Smooth muscle cell of the brain vasculature (primary cell): ENCODE data around the gene SKAP2.
"Not testable (repeated sequence)": the region's sequence is repeated elsewhere in the genome, so short reads cannot be mapped to it uniquely, and the experiment has no call there.

Experiments
- DNase-seq: peaks from one replicate; pipeline ENCODE4 v3.0.0-alpha.2; 2012; ENCODE audit warnings: low read depth, low spot score

The SKAP2 gene

GRCh38 chr7:26857506-26858240, 6.7 kb downstream of the SKAP2 start:
- no peak for DNase-seq

GRCh38 chr7:26857170-26857505, 7.3 kb downstream of the SKAP2 start:
- DNase-seq, result no peak

DNA sequence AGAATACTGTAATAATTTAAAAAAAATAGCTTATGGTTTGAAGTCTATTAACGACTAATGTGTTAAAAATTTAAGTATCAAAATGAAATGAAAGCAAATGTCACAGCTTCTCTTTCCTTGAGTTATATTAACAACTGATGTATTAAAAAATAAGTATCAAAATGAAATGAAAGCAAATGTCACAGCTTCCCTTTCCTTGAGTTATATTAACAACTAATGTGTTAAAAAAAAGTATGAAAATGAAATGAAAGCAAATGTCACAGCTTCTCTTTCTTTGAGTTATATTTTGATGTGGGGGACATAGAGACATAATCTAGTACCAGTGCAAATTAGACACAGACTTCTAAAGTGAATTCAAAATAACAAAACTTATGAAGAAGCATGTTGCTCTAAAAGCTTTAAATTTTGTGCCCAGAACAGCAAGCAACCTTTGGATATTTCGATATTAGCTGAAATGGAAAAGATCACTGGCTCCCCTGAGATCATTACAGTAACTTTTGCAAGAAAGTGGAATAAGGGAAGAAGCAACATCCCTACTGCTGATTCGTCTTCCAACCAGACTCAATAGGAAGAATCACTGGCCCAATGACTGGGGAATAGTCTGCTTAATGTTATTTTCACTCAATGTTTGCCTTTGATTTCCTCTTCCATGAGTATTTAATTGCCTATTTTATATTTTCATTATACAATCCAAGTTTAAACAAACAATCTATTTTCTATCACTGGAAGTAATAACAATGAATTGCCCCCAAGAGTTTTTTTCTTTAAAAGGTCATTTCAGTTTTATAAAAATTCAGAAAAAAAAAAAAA, 8.0 kb downstream of the SKAP2 start:
- no peak for DNase-seq

GRCh38 chr7:26854876-26855855, 9.2 kb downstream of the SKAP2 start:
- DNase-seq, result no peak

DNA sequence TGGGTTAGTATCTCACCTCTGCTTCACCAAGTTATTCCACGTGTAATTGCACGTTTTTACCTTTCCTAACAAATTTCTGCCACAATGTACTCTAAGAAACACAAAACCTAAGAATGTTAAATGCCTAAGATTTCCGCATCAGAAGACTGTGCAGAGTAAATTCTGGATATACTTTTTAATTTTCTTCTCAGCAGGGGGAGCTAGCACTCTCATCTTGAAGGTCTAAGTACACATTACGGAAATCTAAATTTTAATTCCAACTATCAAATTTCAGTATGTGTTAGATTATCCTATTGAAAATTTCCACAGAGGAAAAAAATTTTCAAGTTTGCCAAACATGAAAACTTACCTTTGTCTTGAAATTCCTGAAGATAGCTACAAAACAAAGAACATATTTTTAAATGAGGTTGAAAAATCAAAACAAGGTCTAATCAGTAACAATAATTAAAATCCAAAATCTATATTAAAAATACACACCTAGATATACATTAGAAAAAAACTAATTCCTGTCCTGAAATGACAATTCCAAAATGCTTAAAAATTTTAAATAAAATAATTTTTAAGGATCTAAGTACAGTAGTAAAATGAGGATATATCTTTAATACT, 10.5 kb downstream of the SKAP2 start:
- DNase-seq, result no peak

- no peak for DNase-seq
Observed at GRCh38 chr7:26850193-26850651, 14.2 kb downstream of the SKAP2 start.

GRCh38 chr7:26843705-26844104, 20.7 kb downstream of the SKAP2 start:
- DNase-seq, result no peak

DNA sequence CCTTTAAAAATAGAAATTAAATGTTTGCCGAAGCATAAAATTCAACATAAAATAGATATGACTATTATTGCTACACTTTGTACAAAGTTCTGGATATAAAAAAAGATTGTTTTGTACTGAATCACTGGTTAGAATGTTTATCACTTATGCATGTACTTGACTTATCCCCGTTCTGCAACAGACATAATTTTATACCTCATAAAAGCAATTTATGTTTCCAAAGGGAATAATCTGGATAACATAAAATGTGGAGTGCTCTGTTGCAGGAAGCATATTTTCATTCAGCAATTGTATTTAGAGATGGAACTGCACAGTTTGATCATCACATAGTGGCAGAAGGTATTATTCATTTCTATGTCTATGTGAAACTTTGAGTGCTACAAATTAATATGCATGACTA, 21.5 kb downstream of the SKAP2 start:
- no peak for DNase-seq

DNA sequence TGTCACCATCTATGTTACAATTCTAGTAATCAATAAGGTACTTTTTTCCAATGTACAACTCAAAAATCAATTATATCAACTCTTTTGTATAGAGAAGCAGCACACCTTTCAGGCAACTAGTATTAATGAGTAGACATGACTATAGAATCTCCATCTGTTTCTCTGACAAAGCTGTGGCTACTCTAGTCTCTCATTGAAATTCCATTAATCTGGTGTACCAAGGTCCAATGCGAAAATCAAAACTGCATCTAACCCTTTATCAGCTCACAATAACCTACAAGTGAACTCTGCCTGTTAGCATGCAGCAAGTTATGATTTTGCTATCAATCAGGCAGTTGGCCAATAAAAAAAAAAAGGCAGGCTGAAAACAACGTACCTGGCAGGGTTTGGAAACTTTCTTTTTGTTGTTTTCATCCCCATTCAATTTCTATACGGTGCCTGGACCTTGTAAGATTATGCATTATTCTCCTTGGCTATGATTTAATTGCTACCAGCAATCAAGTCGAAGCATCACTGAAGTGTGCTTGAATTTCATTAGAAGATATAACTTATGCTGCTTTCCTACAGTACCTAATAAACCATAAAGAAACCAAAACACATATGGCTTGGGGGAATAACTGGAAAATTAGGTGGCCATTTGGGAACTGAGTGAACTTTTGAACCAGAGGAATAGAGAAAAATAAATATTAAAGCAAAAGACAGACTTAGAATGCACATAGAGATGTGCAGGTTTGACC, 23.2 kb downstream of the SKAP2 start:
- no peak for DNase-seq

- not testable (repeated sequence) for DNase-seq
Observed at GRCh38 chr7:26836793-26837192, 27.6 kb downstream of the SKAP2 start.

DNA sequence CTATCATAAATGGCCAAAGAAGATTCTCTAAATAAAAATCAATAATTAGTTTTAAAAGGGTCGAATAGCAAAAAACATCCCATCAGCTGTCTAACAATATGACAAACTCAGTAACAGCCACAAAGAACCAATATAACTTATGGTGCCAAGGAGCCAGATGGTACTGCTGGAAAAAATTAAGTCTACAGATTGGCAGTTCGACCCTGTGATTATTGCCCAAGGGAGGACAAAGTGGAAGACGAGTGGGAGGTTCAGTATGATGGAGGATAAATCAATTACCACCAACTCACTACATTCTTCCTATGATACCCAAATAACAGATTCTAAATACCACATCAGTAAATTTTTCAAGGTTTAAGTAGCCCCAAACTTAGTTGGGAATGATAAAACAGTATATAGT, 49.0 kb downstream of the SKAP2 start:
- no peak for DNase-seq

- no peak for DNase-seq
Observed at GRCh38 chr7:26813432-26813831, 51.0 kb downstream of the SKAP2 start.

GRCh38 chr7:26794541-26794940, 69.8 kb downstream of the SKAP2 start:
- no peak for DNase-seq

DNA sequence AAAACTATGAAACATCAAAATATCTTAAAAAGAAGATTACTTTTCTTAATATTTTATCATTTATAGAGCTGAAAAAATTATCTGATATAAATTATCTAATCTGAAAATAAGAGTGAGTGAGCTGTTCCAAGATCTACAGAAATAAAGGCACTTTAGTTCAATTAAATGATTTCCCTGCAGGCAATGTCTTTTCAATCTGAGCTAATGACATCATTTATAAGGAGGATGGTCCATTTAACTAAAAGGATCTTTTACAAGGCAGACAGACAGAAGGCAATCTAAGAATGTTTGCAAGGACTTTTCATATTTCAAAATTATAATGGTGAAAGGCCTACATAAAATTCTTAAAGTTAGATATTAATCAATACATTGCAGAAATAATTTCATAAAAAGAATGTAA, 71.8 kb downstream of the SKAP2 start:
- no peak for DNase-seq

- DNase-seq, result no peak
Observed at GRCh38 chr7:26792006-26792405, 72.4 kb downstream of the SKAP2 start.

- DNase-seq, result no peak
Observed at GRCh38 chr7:26789481-26790184, 74.8 kb downstream of the SKAP2 start.

DNA sequence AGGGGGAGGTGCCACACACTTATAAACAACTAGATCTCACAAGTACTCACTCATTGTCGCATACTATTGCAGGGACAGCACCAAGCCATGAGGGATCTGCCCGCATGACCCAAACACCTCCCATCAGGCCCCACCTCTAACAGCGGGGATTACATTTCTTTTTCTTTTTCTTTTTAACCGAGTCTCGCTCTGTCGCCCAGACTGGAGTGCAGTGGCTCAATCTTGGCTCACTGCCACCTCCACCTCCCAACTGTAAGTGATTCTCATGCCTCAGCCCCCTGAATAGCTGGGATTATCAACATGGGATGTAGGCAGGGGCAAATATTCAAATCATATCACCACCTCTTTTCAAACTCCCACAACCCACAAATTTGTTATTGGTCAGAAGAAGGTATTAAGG, 76.7 kb downstream of the SKAP2 start:
- no peak for DNase-seq

DNA sequence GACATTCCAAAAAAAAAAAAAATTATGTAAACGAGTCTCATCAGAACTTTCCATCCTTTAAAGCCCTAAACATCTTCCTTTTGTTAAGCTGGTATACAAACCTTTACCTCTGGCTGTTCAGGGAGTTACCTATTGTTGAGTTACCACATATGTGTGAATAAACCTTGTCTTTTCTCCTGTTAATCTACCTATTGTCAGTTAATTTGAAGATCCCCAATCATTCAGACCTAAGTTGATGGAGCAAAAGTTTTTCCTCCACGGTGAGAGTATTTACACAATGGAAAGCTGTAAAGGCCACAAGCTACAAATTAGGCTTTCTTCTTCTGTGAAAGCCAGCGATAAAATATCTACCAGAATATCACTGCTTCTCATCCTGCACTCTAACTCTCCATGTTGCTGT, 80.3 kb downstream of the SKAP2 start:
- no peak for DNase-seq

DNA sequence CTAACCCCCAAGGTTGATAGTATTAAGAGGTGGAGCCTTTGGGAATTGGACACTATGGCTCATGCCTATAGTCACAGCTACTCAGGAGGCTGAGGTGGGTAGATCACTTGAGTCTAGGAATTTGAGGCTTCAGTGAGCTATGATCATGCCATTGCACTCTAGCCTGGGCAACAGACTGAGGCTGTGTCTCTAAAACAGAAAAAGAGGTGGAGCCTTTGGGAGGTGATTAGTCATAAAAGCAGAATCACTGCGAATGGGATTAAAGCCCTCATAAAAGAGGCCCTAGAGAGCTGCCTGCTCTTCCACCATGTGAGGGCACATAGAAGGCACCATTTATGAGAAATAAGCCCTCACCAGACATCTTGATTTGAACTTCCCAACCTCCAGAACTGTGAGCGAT, 81.9 kb downstream of the SKAP2 start:
- DNase-seq, result no peak

DNA sequence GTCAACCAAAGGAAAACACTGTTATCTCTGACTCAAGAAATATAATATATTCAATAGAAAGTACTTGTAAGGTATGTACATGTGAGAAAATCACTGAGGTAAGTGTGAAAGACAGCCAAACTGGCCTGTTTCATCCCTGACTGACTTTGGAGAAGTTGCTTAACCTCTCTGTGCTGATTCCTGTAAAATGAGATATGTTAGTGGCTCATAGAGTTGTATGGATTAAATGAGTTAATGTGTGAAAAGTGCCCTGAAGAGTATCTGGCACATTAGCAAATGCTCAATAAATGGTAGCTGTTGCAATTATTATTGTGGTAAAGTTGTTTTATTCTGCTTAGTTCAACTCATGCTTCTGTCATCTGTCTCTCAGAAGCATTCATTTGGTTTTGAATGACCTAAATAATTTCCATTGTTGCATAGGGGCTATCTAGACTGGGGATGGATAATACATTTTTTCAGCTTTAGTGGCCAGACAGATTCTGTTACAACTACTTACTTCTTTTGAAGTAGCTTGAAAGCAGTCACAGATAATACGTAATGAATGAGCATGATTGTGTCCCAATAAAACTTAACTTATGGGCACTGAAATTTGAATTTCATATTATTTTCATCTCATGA, 84.3 kb downstream of the SKAP2 start:
- DNase-seq, result no peak
